Smooth muscle cell (in vitro differentiated cells): ENCODE results near the gene HK2. TPM values are rescaled to one million over a fixed set of nuclear protein-coding genes. Genes with fewer than 3 reads are reported as not detected.
A peak's percentile ranks its signal among the peaks of the same experiment; 100 is the strongest.

ENCODE experiments used
- DNase-seq: peaks from one replicate; lab custom pipeline; 2025; ENCODE audit not compliant: unreplicated experiment; lab: John Stamatoyannopoulos, UW
- H2AFZ ChIP-seq: fragments of 200-600 bp; sonication (generic); 2 replicates; pipeline ENCODE4 v1.6.0; 2016; ENCODE audit warnings: antibody characterized with exemption, low read depth, mild to moderate bottlenecking
- H3F3A ChIP-seq: fragments of 200-600 bp; sonication (generic); 2 replicates; pipeline ENCODE4 v1.6.0; 2017; ENCODE audit warnings: antibody characterized with exemption, low read depth
- H3K27ac ChIP-seq: fragments of 200-600 bp; sonication (generic); 2 replicates; pipeline ENCODE4 v1.5.1; 2016; ENCODE audit warnings: low read depth, mild to moderate bottlenecking
- H3K27me3 ChIP-seq: fragments of 200-600 bp; sonication (generic); 2 replicates; pipeline ENCODE4 v1.6.1; 2016; ENCODE audit warnings: low read depth, mild to moderate bottlenecking
- H3K36me3 ChIP-seq: fragments of 200-600 bp; sonication (generic); 2 replicates; pipeline ENCODE4 v1.5.1; 2016; ENCODE audit warnings: low read depth
- H3K4me1 ChIP-seq: fragments of 200-600 bp; sonication (generic); 2 replicates; pipeline ENCODE4 v1.5.1; 2016; ENCODE audit warnings: low read depth
- H3K4me2 ChIP-seq: fragments of 200-600 bp; sonication (generic); 2 replicates; pipeline ENCODE4 v1.6.0; 2016; ENCODE audit warnings: mild to moderate bottlenecking
- H3K4me3 ChIP-seq: fragments of 200-600 bp; sonication (generic); 2 replicates; pipeline ENCODE4 v1.5.1; 2016; ENCODE audit warnings: mild to moderate bottlenecking
- H3K79me2 ChIP-seq: fragments of 200-600 bp; sonication (generic); 2 replicates; pipeline ENCODE4 v1.6.0; 2016; ENCODE audit warnings: low read depth, mild to moderate bottlenecking
- H3K9ac ChIP-seq: fragments of 200-600 bp; sonication (generic); 2 replicates; pipeline ENCODE4 v1.6.0; 2016; ENCODE audit warnings: low read depth
- H3K9me3 ChIP-seq: fragments of 200-600 bp; sonication (generic); replicated peaks from 2 replicates; pipeline ENCODE4 v1.5.1; 2016; ENCODE audit warnings: low read depth
- H4K20me1 ChIP-seq: fragments of 200-600 bp; sonication (generic); 2 replicates; pipeline ENCODE4 v1.6.0; 2016; ENCODE audit warnings: low read depth
- WGBS: methylation state at CpG from one replicate; pipeline ENCODE4 v1.1.7; 2016; ENCODE audit warnings: low lambda C conversion rate; 5-methylcytosine and 5-hydroxymethylcytosine counted together
- polyA plus RNA-seq: library from polyadenylated mRNA; unstranded; fragments of >200 nt; fragmentation: Nextera tagmentation; extraction: Ambion mirVana; gene quantifications from 2 replicates; pipeline ENCODE4 v1.2.1, GENCODE V29; 2016
- total RNA-seq: library from RNA; depleted of rRNA; stranded (reverse); fragments of >200 nt; gene quantifications from 2 replicates; pipeline ENCODE4 v1.2.3, GENCODE V29; 2014
- TF ChIP-seq, protein P1 (sequence below): fragments of 200-600 bp; sonication (generic); IDR thresholded peaks from 2 replicates; pipeline ENCODE4 v1.5.1; 2017; ENCODE audit warnings: borderline replicate concordance, mild to moderate bottlenecking, antibody characterized with exemption; ENCODE audit not compliant: insufficient read depth, poor library complexity, severe bottlenecking

HK2 gene
- total and polyA plus RNA-seq, 2 experiments from 2014 or later, result 20.3 to 38.0 TPM

- peak overlapping the region; percentile 44 for H3K9ac ChIP-seq
- 86% methylated on average over 2 of the region's 2 CpGs for WGBS
- DNase-seq, result no peak
Measured at GRCh38 chr2:74845991-74846390, 12.1 kb downstream of the HK2 start.

DNA sequence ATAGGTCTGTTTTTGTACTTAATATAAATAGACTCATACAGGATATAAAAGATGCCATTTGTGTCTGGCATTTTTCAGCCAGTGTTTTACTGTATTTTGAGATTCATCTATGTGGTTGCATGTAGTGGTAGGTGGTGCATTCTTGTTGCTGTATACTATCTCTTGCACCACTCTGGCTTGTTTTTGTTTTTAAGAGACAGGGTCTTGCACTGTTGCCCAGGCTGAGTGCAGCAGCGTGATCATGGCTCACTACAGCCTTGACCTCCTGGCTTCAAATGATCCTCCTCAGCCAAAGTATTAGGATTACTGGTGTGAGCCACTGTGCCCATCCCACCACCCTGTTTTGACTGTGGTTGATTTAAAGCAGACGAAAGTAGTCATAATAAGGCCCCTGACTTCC lies 12.6 kb downstream of the HK2 start:
- DNase-seq, result no peak
- Histone ChIP-seq H3K36me3 (no peaks in the 10 kb centered on the region), H3K9ac (no peak overlapping the region), H4K20me1 (peaks cover 88% of the 10 kb centered on the region), H3K4me2 (peak overlapping the region; percentile 14), H3K27ac (peak overlapping the region; percentile 97), H2AFZ (no peak overlapping the region), H3F3A (peaks cover 23% of the 10 kb centered on the region), H3K27me3 (no peaks in the 10 kb centered on the region), H3K4me1 (peaks cover 62% of the 10 kb centered on the region), H3K9me3 (no peaks in the 10 kb centered on the region), H3K79me2 (peaks cover 86% of the 10 kb centered on the region), H3K4me3 (no peak overlapping the region)
- 80% methylated on average over 2 of the region's 2 CpGs for WGBS
- TF ChIP-seq, protein P1, sequence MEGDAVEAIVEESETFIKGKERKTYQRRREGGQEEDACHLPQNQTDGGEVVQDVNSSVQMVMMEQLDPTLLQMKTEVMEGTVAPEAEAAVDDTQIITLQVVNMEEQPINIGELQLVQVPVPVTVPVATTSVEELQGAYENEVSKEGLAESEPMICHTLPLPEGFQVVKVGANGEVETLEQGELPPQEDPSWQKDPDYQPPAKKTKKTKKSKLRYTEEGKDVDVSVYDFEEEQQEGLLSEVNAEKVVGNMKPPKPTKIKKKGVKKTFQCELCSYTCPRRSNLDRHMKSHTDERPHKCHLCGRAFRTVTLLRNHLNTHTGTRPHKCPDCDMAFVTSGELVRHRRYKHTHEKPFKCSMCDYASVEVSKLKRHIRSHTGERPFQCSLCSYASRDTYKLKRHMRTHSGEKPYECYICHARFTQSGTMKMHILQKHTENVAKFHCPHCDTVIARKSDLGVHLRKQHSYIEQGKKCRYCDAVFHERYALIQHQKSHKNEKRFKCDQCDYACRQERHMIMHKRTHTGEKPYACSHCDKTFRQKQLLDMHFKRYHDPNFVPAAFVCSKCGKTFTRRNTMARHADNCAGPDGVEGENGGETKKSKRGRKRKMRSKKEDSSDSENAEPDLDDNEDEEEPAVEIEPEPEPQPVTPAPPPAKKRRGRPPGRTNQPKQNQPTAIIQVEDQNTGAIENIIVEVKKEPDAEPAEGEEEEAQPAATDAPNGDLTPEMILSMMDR, result no peak

More at GRCh38 chr2:74845991-74846390, 12.1 kb downstream of the HK2 start:
- H2AFZ ChIP-seq, result no peak overlapping the region
- H3F3A ChIP-seq, result peaks cover 23% of the 10 kb centered on the region
- H3K79me2 ChIP-seq, result peaks cover 86% of the 10 kb centered on the region
- H3K36me3 ChIP-seq, result no peaks in the 10 kb centered on the region
- no peaks in the 10 kb centered on the region for H3K9me3 ChIP-seq
- TF ChIP-seq, protein P1, result no peak
- H3K4me1 ChIP-seq, result peaks cover 62% of the 10 kb centered on the region
- peak overlapping the region; percentile 97 for H3K27ac ChIP-seq
- H3K4me3 ChIP-seq, result no peak overlapping the region
- peaks cover 88% of the 10 kb centered on the region for H4K20me1 ChIP-seq
- H3K27me3 ChIP-seq, result no peaks in the 10 kb centered on the region
- H3K4me2 ChIP-seq, result peak overlapping the region; percentile 74

GRCh38 chr2:74847070-74847858 lies 13.3 kb downstream of the HK2 start:
- peak overlapping the region; percentile 97 for H3K27ac ChIP-seq
- H3K79me2 ChIP-seq, result peaks cover 86% of the 10 kb centered on the region
- H4K20me1 ChIP-seq, result peaks cover 90% of the 10 kb centered on the region
- 76% methylated on average over 10 of the region's 10 CpGs for WGBS
- no peaks in the 10 kb centered on the region for H3K9me3 ChIP-seq
- no peak for DNase-seq
- no peaks in the 10 kb centered on the region for H3K36me3 ChIP-seq
- peaks cover 23% of the 10 kb centered on the region for H3F3A ChIP-seq
- H3K27me3 ChIP-seq, result no peaks in the 10 kb centered on the region
- H3K4me1 ChIP-seq, result peaks cover 62% of the 10 kb centered on the region
- no peak overlapping the region for H3K4me3 ChIP-seq
- H3K4me2 ChIP-seq, result peak overlapping the region; percentile 0
- no peak overlapping the region for H2AFZ ChIP-seq
- no peak overlapping the region for H3K9ac ChIP-seq
- TF ChIP-seq, protein P1, result no peak
